DND-41 (cell line): Measurements from ENCODE around the gene PDE6B.

Experiments used
- EZH2 ChIP-seq: IDR thresholded peaks from 3 replicates; pipeline ENCODE4 v1.6.1; 2012; ENCODE audit warnings: borderline replicate concordance, low read depth, mild to moderate bottlenecking, moderate library complexity, low read length, inconsistent platforms; ENCODE audit not compliant: severe bottlenecking
- TF ChIP-seq, protein P1 (sequence below): IDR thresholded peaks from 2 replicates; pipeline ENCODE4 v1.5.1; 2012; ENCODE audit warnings: borderline replicate concordance, low read length, moderate library complexity, mild to moderate bottlenecking; ENCODE audit not compliant: poor library complexity, severe bottlenecking; ENCODE audit errors: extremely low read depth

DNA sequence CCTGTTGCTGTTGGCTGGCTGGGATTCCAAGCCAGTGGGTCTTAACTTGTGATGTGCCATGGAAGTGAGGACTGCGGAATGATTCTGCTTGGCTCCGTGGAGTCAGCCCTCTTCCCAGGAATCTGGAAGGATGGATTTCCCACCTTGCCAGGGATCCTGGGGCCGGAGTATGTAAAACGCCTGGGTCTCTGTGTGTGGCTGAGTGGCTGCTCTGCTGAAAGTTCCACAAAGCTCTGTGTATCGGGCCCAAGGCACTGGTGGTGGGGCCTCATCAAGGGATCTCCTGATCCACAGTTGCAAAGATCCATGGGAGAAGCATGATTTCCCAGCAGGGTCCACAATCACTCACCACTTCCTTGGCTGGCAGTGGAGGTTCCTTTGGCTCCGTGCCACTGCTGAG is 25.2 kb upstream of the PDE6B start:
- TF ChIP-seq, protein P1, sequence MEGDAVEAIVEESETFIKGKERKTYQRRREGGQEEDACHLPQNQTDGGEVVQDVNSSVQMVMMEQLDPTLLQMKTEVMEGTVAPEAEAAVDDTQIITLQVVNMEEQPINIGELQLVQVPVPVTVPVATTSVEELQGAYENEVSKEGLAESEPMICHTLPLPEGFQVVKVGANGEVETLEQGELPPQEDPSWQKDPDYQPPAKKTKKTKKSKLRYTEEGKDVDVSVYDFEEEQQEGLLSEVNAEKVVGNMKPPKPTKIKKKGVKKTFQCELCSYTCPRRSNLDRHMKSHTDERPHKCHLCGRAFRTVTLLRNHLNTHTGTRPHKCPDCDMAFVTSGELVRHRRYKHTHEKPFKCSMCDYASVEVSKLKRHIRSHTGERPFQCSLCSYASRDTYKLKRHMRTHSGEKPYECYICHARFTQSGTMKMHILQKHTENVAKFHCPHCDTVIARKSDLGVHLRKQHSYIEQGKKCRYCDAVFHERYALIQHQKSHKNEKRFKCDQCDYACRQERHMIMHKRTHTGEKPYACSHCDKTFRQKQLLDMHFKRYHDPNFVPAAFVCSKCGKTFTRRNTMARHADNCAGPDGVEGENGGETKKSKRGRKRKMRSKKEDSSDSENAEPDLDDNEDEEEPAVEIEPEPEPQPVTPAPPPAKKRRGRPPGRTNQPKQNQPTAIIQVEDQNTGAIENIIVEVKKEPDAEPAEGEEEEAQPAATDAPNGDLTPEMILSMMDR = no peak
- no peak for TF ChIP-seq EZH2
